ENCODE results near the gene ADGRD2.

ADGRD2 gene

DNA sequence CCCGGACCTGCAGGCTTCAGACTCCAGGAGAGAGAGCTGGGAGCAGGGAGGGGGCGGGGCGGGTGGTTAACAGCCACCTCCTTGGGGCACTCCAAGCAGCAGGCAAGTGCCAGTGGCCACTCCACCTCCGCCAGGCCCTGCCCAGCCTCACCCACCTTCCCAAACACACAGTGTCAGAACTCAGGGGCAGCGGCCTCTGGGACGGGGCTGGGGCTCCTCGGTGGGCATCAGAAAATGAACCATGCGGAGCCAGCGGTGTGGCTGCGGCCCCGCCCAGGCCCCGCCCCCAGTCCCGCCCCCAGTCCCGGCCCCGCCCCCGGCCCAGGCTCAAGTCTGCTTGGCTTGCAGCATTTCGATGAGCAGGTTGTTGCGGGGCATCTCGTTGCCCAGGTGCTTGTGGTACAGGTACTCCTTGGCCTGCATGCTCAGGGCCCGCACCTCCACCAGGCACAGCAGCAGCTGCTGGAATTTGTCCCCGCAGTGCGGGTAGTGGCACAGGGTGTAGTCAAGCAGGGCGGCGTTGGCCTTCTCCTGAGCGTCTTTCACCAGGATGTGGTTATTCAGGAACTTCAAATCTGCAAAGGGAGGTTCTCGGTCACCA is 32.3 kb downstream of the ADGRD2 start:
- H3K4me3 ChIP-seq (ENCODE audit: low read depth, low read length) = no peak overlapping the region
- DNase-seq (ENCODE audit: low read depth) = no peak
- TF ChIP-seq, protein P1, sequence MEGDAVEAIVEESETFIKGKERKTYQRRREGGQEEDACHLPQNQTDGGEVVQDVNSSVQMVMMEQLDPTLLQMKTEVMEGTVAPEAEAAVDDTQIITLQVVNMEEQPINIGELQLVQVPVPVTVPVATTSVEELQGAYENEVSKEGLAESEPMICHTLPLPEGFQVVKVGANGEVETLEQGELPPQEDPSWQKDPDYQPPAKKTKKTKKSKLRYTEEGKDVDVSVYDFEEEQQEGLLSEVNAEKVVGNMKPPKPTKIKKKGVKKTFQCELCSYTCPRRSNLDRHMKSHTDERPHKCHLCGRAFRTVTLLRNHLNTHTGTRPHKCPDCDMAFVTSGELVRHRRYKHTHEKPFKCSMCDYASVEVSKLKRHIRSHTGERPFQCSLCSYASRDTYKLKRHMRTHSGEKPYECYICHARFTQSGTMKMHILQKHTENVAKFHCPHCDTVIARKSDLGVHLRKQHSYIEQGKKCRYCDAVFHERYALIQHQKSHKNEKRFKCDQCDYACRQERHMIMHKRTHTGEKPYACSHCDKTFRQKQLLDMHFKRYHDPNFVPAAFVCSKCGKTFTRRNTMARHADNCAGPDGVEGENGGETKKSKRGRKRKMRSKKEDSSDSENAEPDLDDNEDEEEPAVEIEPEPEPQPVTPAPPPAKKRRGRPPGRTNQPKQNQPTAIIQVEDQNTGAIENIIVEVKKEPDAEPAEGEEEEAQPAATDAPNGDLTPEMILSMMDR (IDR thresholded peaks at IDR 0.05; ENCODE audit: low read depth, low read length, missing control alignments) = no peak

DNA sequence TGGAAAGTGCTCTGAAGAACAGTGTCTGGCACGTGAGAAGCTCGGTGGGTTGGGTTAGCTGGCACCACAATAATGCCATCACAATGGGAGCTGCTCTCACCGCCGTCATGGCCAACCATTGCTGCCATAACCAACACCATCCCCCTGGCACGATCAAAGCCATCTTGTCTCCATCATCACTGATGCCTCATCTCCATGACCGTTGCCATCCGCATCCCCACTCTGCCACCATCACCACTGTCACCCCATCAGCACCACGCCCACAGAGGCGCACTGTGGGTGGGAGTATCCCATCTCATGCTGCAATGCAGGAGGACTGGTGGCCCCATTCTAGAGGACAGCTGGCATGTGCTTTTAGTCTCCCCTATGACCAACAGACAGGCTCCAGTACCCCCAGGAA is 33.2 kb downstream of the ADGRD2 start:
- TF ChIP-seq, protein P1 (IDR thresholded peaks at IDR 0.05; ENCODE audit: low read depth, low read length, missing control alignments) = no peak
- no peak overlapping the region for H3K4me3 ChIP-seq (ENCODE audit: low read depth, low read length)
- no peak for DNase-seq (ENCODE audit: low read depth)

DNA sequence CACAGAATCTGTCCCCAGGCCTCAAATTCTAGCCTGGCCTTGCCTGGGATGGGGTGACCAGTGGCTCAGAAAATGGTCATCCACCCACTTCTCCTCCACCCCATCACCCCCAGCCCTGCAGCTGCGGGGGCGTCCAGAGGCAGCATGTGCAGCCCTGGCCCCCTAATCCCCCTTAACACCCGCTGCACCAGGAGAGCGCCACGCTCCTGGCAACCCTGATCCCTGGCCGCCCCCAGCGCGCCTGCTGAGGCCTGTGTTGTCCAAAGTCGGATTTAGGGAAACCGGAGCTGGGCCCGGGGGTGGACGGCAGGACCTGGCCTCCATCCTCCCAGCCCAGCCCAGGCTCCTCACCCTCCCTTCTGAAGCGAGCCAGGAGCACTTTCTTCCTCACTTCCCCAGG is 35.0 kb downstream of the ADGRD2 start:
- no peak for DNase-seq (ENCODE audit: low read depth)
- TF ChIP-seq, protein P1 (IDR thresholded peaks at IDR 0.05; ENCODE audit: low read depth, low read length, missing control alignments) = no peak
- H3K4me3 ChIP-seq (ENCODE audit: low read depth, low read length) = no peak overlapping the region

DNA sequence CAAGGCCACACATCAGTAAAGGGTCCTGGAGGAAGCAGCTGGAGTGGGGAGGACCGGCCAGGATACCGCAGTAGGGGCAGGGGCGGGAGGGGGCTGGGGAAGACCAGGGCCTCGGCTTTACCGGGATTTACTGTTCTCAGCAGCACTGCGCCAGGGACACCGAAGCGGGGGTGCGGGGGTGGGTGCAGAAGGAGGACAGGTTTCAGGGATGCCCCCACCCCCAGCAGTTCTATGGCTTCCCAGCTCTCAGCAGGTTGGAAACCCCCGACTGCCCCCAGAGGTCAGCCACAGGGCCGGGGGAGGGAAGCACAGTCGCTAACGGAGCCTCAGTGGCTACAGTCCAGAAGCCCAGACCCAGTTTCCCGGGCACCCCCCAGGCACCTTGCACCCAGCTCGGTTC is 35.7 kb downstream of the ADGRD2 start:
- TF ChIP-seq, protein P1 (IDR thresholded peaks at IDR 0.05; ENCODE audit: low read depth, low read length, missing control alignments) = no peak
- no peak overlapping the region for H3K4me3 ChIP-seq (ENCODE audit: low read depth, low read length)
- DNase-seq (ENCODE audit: low read depth) = no peak

DNA sequence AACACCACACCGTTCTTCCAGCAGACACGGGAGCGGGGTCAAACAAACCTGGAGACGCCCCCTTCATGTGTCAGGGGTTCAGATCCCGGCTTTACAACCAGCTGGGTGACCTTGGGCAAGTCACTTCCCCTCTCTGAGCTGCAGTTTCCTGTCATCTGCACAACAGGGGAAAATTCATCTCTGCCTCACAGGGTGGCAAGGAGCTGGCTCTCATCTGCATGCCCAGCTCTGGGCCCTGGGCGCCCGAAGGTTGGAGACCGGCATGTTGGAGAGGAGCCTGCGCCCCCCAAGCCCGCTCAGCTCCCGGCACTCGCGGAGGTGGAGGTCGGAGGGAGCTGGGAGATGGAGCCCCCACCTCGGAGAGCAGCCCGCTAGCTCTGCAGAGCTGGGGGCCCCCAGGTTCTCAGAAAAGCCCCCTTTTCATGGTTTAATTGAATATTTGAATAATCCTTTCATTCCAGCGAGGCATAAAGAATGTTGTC is 36.6 kb downstream of the ADGRD2 start:
- no peak overlapping the region for H3K4me3 ChIP-seq (ENCODE audit: low read depth, low read length)
- TF ChIP-seq, protein P1 (IDR thresholded peaks at IDR 0.05; ENCODE audit: low read depth, low read length, missing control alignments) = no peak
- no peak for DNase-seq (ENCODE audit: low read depth)

DNA sequence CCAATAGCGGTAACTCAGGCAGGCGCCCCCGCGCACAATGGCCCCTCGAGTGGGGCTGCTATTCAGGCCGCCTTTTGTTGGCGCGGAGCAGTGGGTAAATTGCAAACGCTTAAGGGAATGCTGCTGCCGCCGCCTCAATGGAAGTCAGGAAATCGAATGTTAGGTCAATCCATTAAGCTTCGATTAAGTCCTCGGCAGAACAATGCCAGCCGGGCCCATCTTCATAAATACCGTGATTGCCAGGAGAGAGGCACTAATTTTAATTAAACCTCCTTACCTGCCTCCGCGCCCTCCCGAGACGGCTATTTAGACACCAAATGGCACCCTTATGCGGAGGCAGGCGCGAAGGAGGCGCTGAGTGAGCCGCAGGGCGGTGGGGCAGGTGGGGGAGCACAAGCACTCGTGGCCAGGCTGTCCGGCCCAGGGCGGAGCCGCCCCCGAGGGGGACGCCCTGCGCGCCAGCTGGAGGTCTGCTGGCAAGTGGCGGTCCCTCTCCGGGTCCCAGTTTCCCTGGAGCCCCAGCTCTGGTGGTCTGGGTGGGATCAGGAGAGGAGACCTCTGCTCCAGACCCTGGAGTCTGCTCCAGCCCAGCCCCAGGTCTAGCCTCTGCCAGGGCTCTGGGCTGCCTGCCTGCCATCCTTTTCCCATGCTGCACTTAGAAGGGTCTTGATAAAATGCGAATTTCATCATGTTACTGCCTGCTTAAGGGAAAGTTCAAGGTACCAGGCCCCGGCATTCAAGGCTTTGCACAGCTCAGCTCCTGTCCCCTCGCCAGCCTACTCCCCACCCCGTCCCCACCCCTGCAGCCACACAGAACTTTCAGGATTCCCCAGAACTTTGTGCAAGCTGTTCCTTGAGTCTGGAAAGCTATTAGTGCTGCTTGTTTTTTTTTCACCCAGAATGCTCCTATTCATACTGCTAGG is 37.3 kb downstream of the ADGRD2 start:
- DNase-seq (ENCODE audit: low read depth) = no peak
- no peak overlapping the region for H3K4me3 ChIP-seq (ENCODE audit: low read depth, low read length)
- TF ChIP-seq, protein P1 (IDR thresholded peaks at IDR 0.05; ENCODE audit: low read depth, low read length, missing control alignments) = no peak
